CD4-positive, alpha-beta T cell (primary cell): Measurements from ENCODE around the gene TREH. TPM values are rescaled to one million over a fixed set of nuclear protein-coding genes. Genes with fewer than 3 reads are reported as not detected.

Source experiments
- ATAC-seq: fragments of 200-7000 bp; cut with Tn5 transposase; one replicate; pipeline ENCODE4 v1.10.0; 2022; ENCODE audit warnings: mild to moderate bottlenecking; ENCODE audit not compliant: poor library complexity
- CTCF ChIA-PET: fragments of 350-600 bp; sonication (Branson Sonifier 250); formaldehyde crosslinking; loops from one replicate; lab custom pipeline; 2021; ENCODE audit warnings: antibody characterized with exemption, inconsistent platforms; lab: Charles Lee
- POLR2A ChIA-PET: fragments of 350-600 bp; sonication (Branson Sonifier 250); formaldehyde crosslinking; loops from one replicate; lab custom pipeline; 2021; ENCODE audit warnings: antibody characterized with exemption, inconsistent platforms; lab: Charles Lee
- DNase-seq, 14 experiments: peaks; one replicate each; pipeline ENCODE4 v3.0.0-alpha.2; 2013 to 2020; ENCODE audit warnings: mixed read lengths in 2 of 14
- H3K27ac ChIP-seq, 2 donors: one replicate each; pipeline versions ENCODE4 v1.5.1 to v1.7.0; 2013; ENCODE audit warnings: low read length in 2 of 2, low read depth in 1 of 2, mild to moderate bottlenecking in 1 of 2
- H3K27me3 ChIP-seq, 2 experiments: 1 replicate in 1 of 2; 2 replicates in 1 of 2; pipeline versions ENCODE4 v1.6.1 to v1.7.0; 2013; ENCODE audit warnings: low read length in 2 of 2, control low read depth in 1 of 2, mild to moderate bottlenecking in 1 of 2, moderate library complexity in 1 of 2; ENCODE audit not compliant: insufficient read depth in 2 of 2, control insufficient read depth in 1 of 2
- H3K36me3 ChIP-seq: one replicate; pipeline ENCODE4 v1.6.1; 2013; ENCODE audit warnings: low read length, control low read depth; ENCODE audit not compliant: insufficient read depth
- H3K4me1 ChIP-seq: one replicate; pipeline ENCODE4 v1.6.1; 2013; ENCODE audit warnings: low read length, control low read depth; ENCODE audit not compliant: insufficient read depth
- H3K4me3 ChIP-seq: one replicate; pipeline ENCODE4 v1.5.1; 2013; ENCODE audit warnings: mild to moderate bottlenecking, low read length, moderate library complexity
- H3K9me3 ChIP-seq, 2 experiments: 1 replicate in 1 of 2; 2 replicates in 1 of 2; pipeline versions ENCODE4 v1.6.1 to v1.7.0; 2013; ENCODE audit warnings: low read length in 2 of 2, mild to moderate bottlenecking in 2 of 2, control low read depth in 1 of 2, moderate library complexity in 1 of 2; ENCODE audit not compliant: control insufficient read depth in 1 of 2, insufficient read depth in 1 of 2
- H3K27ac Mint-ChIP-seq: one replicate; pipeline ENCODE4 v1.8.0; 2020; ENCODE audit warnings: mixed read lengths
- H3K27me3 Mint-ChIP-seq: one replicate; pipeline ENCODE4 v1.8.0; 2021; ENCODE audit warnings: mixed read lengths
- H3K36me3 Mint-ChIP-seq: one replicate; pipeline ENCODE4 v1.8.0; 2021; ENCODE audit warnings: low read depth, mixed read lengths
- H3K4me1 Mint-ChIP-seq: one replicate; pipeline ENCODE4 v1.8.0; 2021; ENCODE audit warnings: low read depth, mixed read lengths
- H3K4me3 Mint-ChIP-seq: one replicate; pipeline ENCODE4 v1.8.0; 2020; ENCODE audit warnings: mild to moderate bottlenecking, mixed read lengths
- H3K9me3 Mint-ChIP-seq: one replicate; pipeline ENCODE4 v1.8.0; 2020; ENCODE audit warnings: mixed read lengths
- CTCF ChIP-seq: fragments of 200-600 bp; IDR thresholded peaks from one replicate; pipeline ENCODE4 v1.8.0; 2022; ENCODE audit warnings: antibody characterized with exemption, mild to moderate bottlenecking
- intact Hi-C, 2 experiments: fragments of 100-400 bp; cut with DNase I in 1 of 2; cut with micrococcal nuclease in 1 of 2; formaldehyde crosslinking; loops; one replicate each; pipeline versions ENCODE4 v1.15.1 to v1.9.0; 2023 to 2025; cut with DNase I, micrococcal nuclease
- total RNA-seq, 174 experiments: library from RNA in 2 of 174; stranded (reverse) in 2 of 174; gene quantifications; one replicate each; pipeline ENCODE4 v1.2.3 and lab custom pipeline; 2021 to 2026

TREH gene
- total RNA-seq, 2 experiments from 2014 or later = not detected

GRCh38 chr11:118628031-118628430, 51.4 kb downstream of the TREH start:
- TF ChIP-seq CTCF = no peak
- Mint-ChIP-seq H3K27me3 (no peaks in the 10 kb centered on the region), H3K27ac (no peak overlapping the region), H3K9me3 (no peaks in the 10 kb centered on the region), H3K4me3 (no peak overlapping the region), H3K4me1 (no peaks in the 10 kb centered on the region), H3K36me3 (no peaks in the 10 kb centered on the region)
- DNase-seq (no peak), ATAC-seq (no peak)
- no peaks in the 10 kb centered on the region for H3K4me1 ChIP-seq
- ChIA-PET CTCF (no interaction called here), POLR2A (no interaction called here)
- intact Hi-C loops = no loop called here
- no peaks in the 10 kb centered on the region for H3K27me3 ChIP-seq
- no peaks in the 10 kb centered on the region for H3K36me3 ChIP-seq
- H3K4me3 ChIP-seq = no peak overlapping the region
- H3K9me3 ChIP-seq = no peaks in the 10 kb centered on the region
- no peak overlapping the region for H3K27ac ChIP-seq

- TF ChIP-seq CTCF = no peak
- Histone ChIP-seq H3K36me3 (no peaks in the 10 kb centered on the region), H3K4me1 (no peaks in the 10 kb centered on the region), H3K27me3 (no peaks in the 10 kb centered on the region), H3K4me3 (no peak overlapping the region), H3K27ac (no peak overlapping the region), H3K9me3 (no peaks in the 10 kb centered on the region)
- Mint-ChIP-seq H3K27ac (no peak overlapping the region), H3K36me3 (no peaks in the 10 kb centered on the region), H3K9me3 (no peaks in the 10 kb centered on the region), H3K27me3 (no peaks in the 10 kb centered on the region), H3K4me1 (no peaks in the 10 kb centered on the region), H3K4me3 (no peak overlapping the region)
- DNase-seq (no peak), ATAC-seq (no peak)
- ChIA-PET POLR2A (no interaction called here), CTCF (no interaction called here)
- intact Hi-C loops = no loop called here
Observed at GRCh38 chr11:118627566-118627965, 51.9 kb downstream of the TREH start.

- peaks cover 8% of the 10 kb centered on the region for H3K27me3 Mint-ChIP-seq
- DNase-seq (no peak), ATAC-seq (no peak)
- no peak overlapping the region for H3K4me3 Mint-ChIP-seq
- H3K36me3 Mint-ChIP-seq = no peaks in the 10 kb centered on the region
- no peaks in the 10 kb centered on the region for H3K9me3 Mint-ChIP-seq
- peaks cover 3% of the 10 kb centered on the region for H3K4me1 Mint-ChIP-seq
- ChIA-PET POLR2A (interaction anchor here (0.6 kb wide), 1 partner anchor 174 kb away, joined by 4 read pairs; no protein-coding TSS in a partner anchor), CTCF (no interaction called here)
- H3K27ac Mint-ChIP-seq = no peak overlapping the region
- no peak overlapping the region for H3K4me3 ChIP-seq
- no peak for TF ChIP-seq CTCF
- no peaks in the 10 kb centered on the region for H3K9me3 ChIP-seq
- no peaks in the 10 kb centered on the region for H3K36me3 ChIP-seq
- H3K27ac ChIP-seq = no peak overlapping the region
- peaks cover 3 to 4% of the 10 kb centered on the region in 2 experiments for H3K27me3 ChIP-seq
- peaks cover 6% of the 10 kb centered on the region for H3K4me1 ChIP-seq
- intact Hi-C loops = no loop called here
Observed at GRCh38 chr11:118625976-118626375, 53.5 kb downstream of the TREH start.
